NB4 (cell line): ENCODE measurements around the gene DCHS1.

ENCODE experiments used
- DNase-seq: peaks from one replicate; pipeline ENCODE4 v3.0.0; 2010; ENCODE audit warnings: low read depth
- H3K4me3 ChIP-seq: one replicate; pipeline ENCODE4 v1.5.1; 2011; ENCODE audit warnings: mild to moderate bottlenecking, low read depth, low read length, moderate library complexity
- CTCF ChIP-seq: IDR thresholded peaks from one replicate; pipeline ENCODE4 v1.5.1; 2012; ENCODE audit warnings: low read depth, low read length
- MAX ChIP-seq: IDR thresholded peaks from 2 replicates; pipeline ENCODE4 v1.6.1; 2011; ENCODE audit warnings: low read depth, low read length
- MYC ChIP-seq: IDR thresholded peaks from 2 replicates; pipeline ENCODE4 v1.6.1; 2011; ENCODE audit warnings: low read depth, low read length
- POLR2A ChIP-seq: IDR thresholded peaks from 2 replicates; pipeline ENCODE4 v1.6.1; 2011; ENCODE audit warnings: mild to moderate bottlenecking; ENCODE audit not compliant: insufficient read length; ENCODE audit errors: extremely low read depth

DCHS1 gene

GRCh38 chr11:6650104-6650503 lies 5.5 kb downstream of the DCHS1 start:
- TF ChIP-seq CTCF (no peak), MYC (no peak), POLR2A (no peak), MAX (no peak)
- no peak overlapping the region for H3K4me3 ChIP-seq
- DNase-seq: no peak

- TF ChIP-seq MYC: no peak
- no peak for TF ChIP-seq POLR2A
- no peak for TF ChIP-seq CTCF
- TF ChIP-seq MAX: no peak
- peak; percentile 31 for DNase-seq
- no peak overlapping the region for H3K4me3 ChIP-seq
Measured at GRCh38 chr11:6648501-6648900, 7.1 kb downstream of the DCHS1 start.

GRCh38 chr11:6647836-6648235 lies 7.8 kb downstream of the DCHS1 start:
- no peak for DNase-seq
- TF ChIP-seq MAX (no peak), POLR2A (no peak), MYC (no peak), CTCF (no peak)
- no peak overlapping the region for H3K4me3 ChIP-seq

GRCh38 chr11:6646918-6647679 lies 8.5 kb downstream of the DCHS1 start:
- peak overlapping the region; percentile 9 for H3K4me3 ChIP-seq
- TF ChIP-seq CTCF (no peak), MAX (no peak), MYC (no peak), POLR2A (no peak)
- peak; percentile 90 for DNase-seq

GRCh38 chr11:6646576-6646917 lies 9.1 kb downstream of the DCHS1 start:
- TF ChIP-seq POLR2A (no peak), MYC (no peak), CTCF (no peak), MAX (no peak)
- DNase-seq: no peak
- peak overlapping the region; percentile 44 for H3K4me3 ChIP-seq
